GM21360 (cell line): Measurements from ENCODE around the gene JMJD1C.
A peak's percentile ranks its signal among the peaks of the same experiment; 100 is the strongest.
"Not testable (repeated sequence)": the region's sequence is repeated elsewhere in the genome, so short reads cannot be mapped to it uniquely, and the experiment has no call there.

Source experiments
- ATAC-seq: cut with Tn5 transposase; IDR thresholded peaks from one replicate; pipeline ENCODE4 v1.9.1; 2021; ENCODE audit warnings: mild to moderate bottlenecking, moderate library complexity; ENCODE audit not compliant: unreplicated experiment

Gene JMJD1C

GRCh38 chr10:63413429-63413828, 52.3 kb downstream of the JMJD1C start:
- ATAC-seq, result no peak

GRCh38 chr10:63412304-63412703, 53.5 kb downstream of the JMJD1C start:
- no peak for ATAC-seq

GRCh38 chr10:63410633-63411032, 55.1 kb downstream of the JMJD1C start:
- ATAC-seq, result no peak

- no peak for ATAC-seq
These were observed 56.2 kb downstream of the JMJD1C start for GRCh38 chr10:63409465-63410027.

GRCh38 chr10:63407136-63407662, 58.6 kb downstream of the JMJD1C start:
- no peak for ATAC-seq

- no peak for ATAC-seq
These were observed 69.5 kb downstream of the JMJD1C start for GRCh38 chr10:63396133-63396761.

- ATAC-seq, result no peak
These were observed 72.7 kb downstream of the JMJD1C start for GRCh38 chr10:63393050-63393449.

GRCh38 chr10:63392224-63392623, 73.6 kb downstream of the JMJD1C start:
- ATAC-seq, result no peak

GRCh38 chr10:63391812-63392211, 74.0 kb downstream of the JMJD1C start:
- no peak for ATAC-seq

GRCh38 chr10:63390521-63390920, 75.3 kb downstream of the JMJD1C start:
- no peak for ATAC-seq

- ATAC-seq, result no peak
These were observed 77.3 kb downstream of the JMJD1C start for GRCh38 chr10:63388421-63389031.

- ATAC-seq, result no peak
These were observed 80.5 kb downstream of the JMJD1C start for GRCh38 chr10:63385254-63385653.

GRCh38 chr10:63384675-63385074, 81.1 kb downstream of the JMJD1C start:
- no peak for ATAC-seq

- no peak for ATAC-seq
These were observed 81.8 kb downstream of the JMJD1C start for GRCh38 chr10:63384001-63384400.

- ATAC-seq, result no peak
These were observed 82.6 kb downstream of the JMJD1C start for GRCh38 chr10:63383141-63383540.

- no peak for ATAC-seq
These were observed 83.7 kb downstream of the JMJD1C start for GRCh38 chr10:63382066-63382465.

GRCh38 chr10:63377305-63377661, 88.5 kb downstream of the JMJD1C start:
- not testable (repeated sequence) for ATAC-seq

- peak; percentile 89 for ATAC-seq
These were observed 89.0 kb downstream of the JMJD1C start for GRCh38 chr10:63376560-63377304.

GRCh38 chr10:63375859-63376258, 89.9 kb downstream of the JMJD1C start:
- ATAC-seq, result no peak

- ATAC-seq, result no peak
These were observed 90.3 kb downstream of the JMJD1C start for GRCh38 chr10:63375458-63375857.

GRCh38 chr10:63374991-63375390, 90.8 kb downstream of the JMJD1C start:
- no peak for ATAC-seq

- ATAC-seq, result no peak
These were observed 92.6 kb downstream of the JMJD1C start for GRCh38 chr10:63373176-63373575.
